Natural killer cell (primary cell): Measurements from ENCODE around the gene STX1A. TPM values are rescaled to one million over a fixed set of nuclear protein-coding genes. Genes with fewer than 3 reads are reported as not detected.
"Not testable (repeated sequence)": the region's sequence is repeated elsewhere in the genome, so short reads cannot be mapped to it uniquely, and the experiment has no call there.

Experiments used
- ATAC-seq, 3 donors: fragments of 150-1000 bp in 2 of 3; fragments of 200-7000 bp in 1 of 3; cut with Tn5 transposase; 1 replicate in 1 of 3; 2 replicates in 2 of 3; pipeline ENCODE4 v1.10.0; 2021; ENCODE audit warnings: mild to moderate bottlenecking in 2 of 3, moderate library complexity in 2 of 3
- DNase-seq, 2 donors: peaks; one replicate each; pipeline versions ENCODE4 v3.0.0 to v3.0.0-alpha.2; 2013 to 2021; ENCODE audit warnings: mixed read lengths in 1 of 2
- H3K27ac ChIP-seq: one replicate; pipeline ENCODE4 v1.5.1; 2013; ENCODE audit warnings: mild to moderate bottlenecking, low read length
- H3K27me3 ChIP-seq: one replicate; pipeline ENCODE4 v1.6.1; 2013; ENCODE audit warnings: low read length; ENCODE audit not compliant: control insufficient read depth, insufficient read depth
- H3K36me3 ChIP-seq: one replicate; pipeline ENCODE4 v1.6.1; 2013; ENCODE audit warnings: low read length; ENCODE audit not compliant: control insufficient read depth, insufficient read depth
- H3K4me1 ChIP-seq: one replicate; pipeline ENCODE4 v1.6.1; 2013; ENCODE audit warnings: low read length; ENCODE audit not compliant: control insufficient read depth, insufficient read depth
- H3K4me3 ChIP-seq: one replicate; pipeline ENCODE4 v1.5.1; 2013; ENCODE audit warnings: low read length
- H3K9me3 ChIP-seq: one replicate; pipeline ENCODE4 v1.6.1; 2013; ENCODE audit warnings: low read length; ENCODE audit not compliant: control insufficient read depth, insufficient read depth
- H3K27ac Mint-ChIP-seq, 2 donors: one replicate each; pipeline ENCODE4 v1.8.0; 2022; ENCODE audit warnings: mild to moderate bottlenecking in 2 of 2, mixed read lengths in 2 of 2, moderate library complexity in 1 of 2
- H3K27me3 Mint-ChIP-seq, 2 donors: one replicate each; pipeline ENCODE4 v1.8.0; 2022; ENCODE audit warnings: low read depth in 2 of 2, mixed read lengths in 2 of 2
- H3K36me3 Mint-ChIP-seq: one replicate; pipeline ENCODE4 v1.8.0; 2022; ENCODE audit warnings: mixed read lengths
- H3K4me1 Mint-ChIP-seq, 2 donors: one replicate each; pipeline ENCODE4 v1.8.0; 2022; ENCODE audit warnings: mixed read lengths in 2 of 2
- H3K4me3 Mint-ChIP-seq: one replicate; pipeline ENCODE4 v1.8.0; 2022; ENCODE audit warnings: mild to moderate bottlenecking, moderate library complexity, mixed read lengths
- H3K9me3 Mint-ChIP-seq, 2 donors: one replicate each; pipeline ENCODE4 v1.8.0; 2022; ENCODE audit warnings: mixed read lengths in 2 of 2
- WGBS: methylation state at CpG from one replicate; pipeline ENCODE4 v1.1.7; 2013; ENCODE audit warnings: missing lambda C conversion rate; ENCODE audit not compliant: insufficient coverage; 5-methylcytosine and 5-hydroxymethylcytosine counted together
- intact Hi-C: fragments of 100-400 bp; cut with micrococcal nuclease; formaldehyde crosslinking; loops from one replicate; pipeline ENCODE4 v1.14.2; 2022
- total RNA-seq, 4 donors: library from RNA; stranded (reverse); fragments of 120-200 nt in 1 of 4; gene quantifications; one replicate each; pipeline versions ENCODE4 v1.2.3 to v1.2.4, GENCODE V29; 2013 to 2022
- TF ChIP-seq, protein P1 (sequence below): fragments of 200-600 bp; IDR thresholded peaks from one replicate; pipeline ENCODE4 v1.8.0; 2022; ENCODE audit warnings: antibody characterized with exemption

The STX1A gene
- total RNA-seq, 3 donors from 2014 or later (not counting 1 experiment from before 2014, with no cell fraction given) = 13.2 to 20.4 (median 14.7) TPM

DNA sequence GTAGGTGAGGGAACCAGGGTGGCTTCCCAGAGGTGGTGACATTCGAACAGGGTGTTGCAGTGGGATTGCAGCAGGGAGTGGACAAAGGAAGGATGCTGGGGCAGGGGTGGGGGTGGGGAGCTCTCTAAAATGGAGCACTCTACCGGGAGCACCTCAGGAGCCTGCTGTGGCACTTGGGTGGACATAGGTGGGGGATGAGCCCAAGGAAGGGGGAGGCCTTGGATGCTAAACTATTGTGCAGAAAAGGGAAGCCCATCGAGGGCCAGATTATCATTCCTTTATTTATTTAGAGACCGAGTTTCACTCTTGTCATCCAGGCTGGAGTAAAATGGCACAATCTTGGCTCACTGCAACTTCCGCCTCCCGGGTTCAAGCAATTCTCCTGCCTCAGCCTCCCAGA, 3.3 kb upstream of the STX1A start:
- DNase-seq = no peak
- H3K9me3 Mint-ChIP-seq = no peaks in the 10 kb centered on the region
- H3K27me3 ChIP-seq = peaks cover 2% of the 10 kb centered on the region

DNA sequence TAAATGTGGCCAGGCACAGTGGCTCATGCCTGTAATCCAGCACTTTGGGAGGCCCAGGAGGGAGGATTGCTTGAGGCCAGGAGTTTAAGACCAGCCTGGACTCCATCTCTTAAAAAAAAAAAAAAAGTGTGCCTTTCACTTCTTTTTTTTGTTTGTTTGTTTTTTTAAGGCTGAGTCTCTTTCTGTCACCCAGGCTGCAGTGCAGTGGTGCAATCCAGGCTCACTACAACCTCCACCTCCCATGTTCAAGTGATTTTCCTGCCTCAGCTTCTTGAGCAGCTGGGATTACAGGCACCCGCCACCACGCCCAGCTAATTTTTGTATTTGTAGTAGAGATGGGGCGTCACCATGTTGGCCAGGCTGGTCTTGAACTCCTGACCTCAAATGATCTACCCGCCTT, 2.7 kb upstream of the STX1A start:
- H3K4me3 ChIP-seq, ATAC-seq, H3K4me3 Mint-ChIP-seq, H3K36me3 Mint-ChIP-seq, H3K27ac ChIP-seq, DNase-seq, H3K36me3 ChIP-seq, intact Hi-C loops, H3K9me3 ChIP-seq, H3K27me3 ChIP-seq, H3K9me3 Mint-ChIP-seq, H3K27me3 Mint-ChIP-seq, H3K27ac Mint-ChIP-seq: not testable (repeated sequence)
- peaks cover 25% of the 10 kb centered on the region for H3K4me1 ChIP-seq
- 84% methylated on average over 4 of the region's 4 CpGs for WGBS
- H3K4me1 Mint-ChIP-seq = peaks cover 17 to 22% of the 10 kb centered on the region in 2 donors

More for the DNA sequence above, 3.3 kb upstream of the STX1A start:
- Histone ChIP-seq H3K36me3 (no peaks in the 10 kb centered on the region), H3K4me3 (no peak overlapping the region), H3K9me3 (no peaks in the 10 kb centered on the region), H3K4me1 (peaks cover 19% of the 10 kb centered on the region), H3K27ac (no peak overlapping the region)
- no peak for ATAC-seq
- Mint-ChIP-seq H3K4me1 (peaks cover 13 to 16% of the 10 kb centered on the region in 2 donors), H3K27me3 (peaks cover 0 to 5% of the 10 kb centered on the region in 2 donors), H3K4me3 (no peak overlapping the region), H3K36me3 (no peaks in the 10 kb centered on the region), H3K27ac (no peak overlapping the region)
- intact Hi-C loops = no loop called here
- TF ChIP-seq, protein P1, sequence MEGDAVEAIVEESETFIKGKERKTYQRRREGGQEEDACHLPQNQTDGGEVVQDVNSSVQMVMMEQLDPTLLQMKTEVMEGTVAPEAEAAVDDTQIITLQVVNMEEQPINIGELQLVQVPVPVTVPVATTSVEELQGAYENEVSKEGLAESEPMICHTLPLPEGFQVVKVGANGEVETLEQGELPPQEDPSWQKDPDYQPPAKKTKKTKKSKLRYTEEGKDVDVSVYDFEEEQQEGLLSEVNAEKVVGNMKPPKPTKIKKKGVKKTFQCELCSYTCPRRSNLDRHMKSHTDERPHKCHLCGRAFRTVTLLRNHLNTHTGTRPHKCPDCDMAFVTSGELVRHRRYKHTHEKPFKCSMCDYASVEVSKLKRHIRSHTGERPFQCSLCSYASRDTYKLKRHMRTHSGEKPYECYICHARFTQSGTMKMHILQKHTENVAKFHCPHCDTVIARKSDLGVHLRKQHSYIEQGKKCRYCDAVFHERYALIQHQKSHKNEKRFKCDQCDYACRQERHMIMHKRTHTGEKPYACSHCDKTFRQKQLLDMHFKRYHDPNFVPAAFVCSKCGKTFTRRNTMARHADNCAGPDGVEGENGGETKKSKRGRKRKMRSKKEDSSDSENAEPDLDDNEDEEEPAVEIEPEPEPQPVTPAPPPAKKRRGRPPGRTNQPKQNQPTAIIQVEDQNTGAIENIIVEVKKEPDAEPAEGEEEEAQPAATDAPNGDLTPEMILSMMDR = no peak
- 62% methylated on average over 6 of the region's 6 CpGs for WGBS

DNA sequence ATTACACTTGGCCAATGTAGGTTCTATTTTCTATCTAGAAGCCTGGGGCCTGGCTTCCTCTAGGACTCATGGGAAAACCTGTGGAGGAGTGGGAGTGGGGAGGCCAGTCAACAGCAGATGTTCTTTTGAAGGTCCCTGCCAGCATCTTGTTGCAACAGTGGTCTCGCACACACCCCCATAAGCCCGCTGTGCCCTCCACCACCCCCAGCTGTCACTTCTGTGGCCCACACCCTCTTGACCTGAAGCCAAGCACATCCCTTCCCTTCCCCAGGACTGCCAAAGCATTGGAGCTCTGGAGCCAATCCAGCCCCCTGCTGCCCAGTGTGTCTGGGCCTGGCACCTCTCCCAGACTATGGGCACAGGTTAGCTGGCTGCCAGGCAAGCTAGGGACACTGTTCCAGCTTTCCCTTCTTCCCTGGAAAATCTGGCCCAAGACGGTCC, 1.9 kb upstream of the STX1A start:
- no peak overlapping the region for H3K27ac ChIP-seq
- H3K4me3 Mint-ChIP-seq = peak overlapping the region; percentile 67
- no peak for DNase-seq
- 98% methylated on average over 3 of the region's 3 CpGs for WGBS
- H3K9me3 Mint-ChIP-seq = no peaks in the 10 kb centered on the region
- no peak overlapping the region for H3K4me3 ChIP-seq
- intact Hi-C loops = no loop called here
- no peaks in the 10 kb centered on the region for H3K9me3 ChIP-seq
- TF ChIP-seq, protein P1 = no peak
- peaks cover 22 to 30% of the 10 kb centered on the region in 2 donors for H3K4me1 Mint-ChIP-seq
- H3K36me3 ChIP-seq = no peaks in the 10 kb centered on the region
- no peak for ATAC-seq
- H3K27ac Mint-ChIP-seq = no peak overlapping the region
- H3K4me1 ChIP-seq = peaks cover 33% of the 10 kb centered on the region
- H3K36me3 Mint-ChIP-seq = no peaks in the 10 kb centered on the region
- H3K27me3 Mint-ChIP-seq = peaks cover 0 to 5% of the 10 kb centered on the region in 2 donors
- no peaks in the 10 kb centered on the region for H3K27me3 ChIP-seq

DNA sequence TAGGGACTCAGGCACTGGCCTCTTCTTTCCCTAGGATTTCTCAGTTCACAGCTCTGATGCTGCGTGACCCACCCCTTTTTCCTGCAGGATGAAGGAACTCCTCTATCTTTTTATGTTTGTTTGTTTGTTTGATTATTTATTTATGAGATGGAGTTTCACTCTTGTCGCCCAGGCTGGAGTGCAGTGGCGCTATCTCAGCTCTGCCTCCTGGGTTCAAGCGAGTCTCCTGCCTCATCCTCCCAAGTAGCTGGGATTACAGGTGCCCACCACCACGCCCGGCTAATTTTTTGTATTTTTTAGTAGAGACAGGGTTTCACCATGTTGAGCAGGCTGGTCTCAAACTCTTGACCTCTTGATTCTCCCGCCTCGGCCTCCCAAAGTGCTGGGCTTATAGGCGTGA, 974 bp upstream of the STX1A start:
- H3K9me3 Mint-ChIP-seq, H3K9me3 ChIP-seq, H3K36me3 Mint-ChIP-seq, ATAC-seq, H3K27me3 Mint-ChIP-seq, H3K4me3 ChIP-seq, H3K36me3 ChIP-seq, DNase-seq, intact Hi-C loops, H3K27ac ChIP-seq, H3K27me3 ChIP-seq: not testable (repeated sequence)
- Mint-ChIP-seq H3K27ac (peak overlapping the region; percentile 26 to 28), H3K4me3 (peak overlapping the region; percentile 83), H3K4me1 (peaks cover 24 to 31% of the 10 kb centered on the region in 2 donors)
- 85% methylated on average over 8 of the region's 9 CpGs for WGBS
- peaks cover 42% of the 10 kb centered on the region for H3K4me1 ChIP-seq
